ENCODE measurements around the gene MACC1.

The MACC1 gene

GRCh38 chr7:20194343-20194995, 22.7 kb downstream of the MACC1 start:
- no peak for TF ChIP-seq CTCF (IDR thresholded peaks at IDR 0.05; ENCODE audit: control insufficient read depth, insufficient read depth, low read depth, low read length, missing control alignments)
- DNase-seq (ENCODE audit: low read depth): no peak
- H3K4me3 ChIP-seq (ENCODE audit: control insufficient read depth, low read depth, low read length): no peak overlapping the region

- TF ChIP-seq CTCF (IDR thresholded peaks at IDR 0.05; ENCODE audit: control insufficient read depth, insufficient read depth, low read depth, low read length, missing control alignments): no peak
- DNase-seq (ENCODE audit: low read depth): no peak
- no peak overlapping the region for H3K4me3 ChIP-seq (ENCODE audit: control insufficient read depth, low read depth, low read length)
These were observed 23.3 kb downstream of the MACC1 start for GRCh38 chr7:20193873-20194272.

GRCh38 chr7:20193242-20193777, 23.9 kb downstream of the MACC1 start:
- TF ChIP-seq CTCF (IDR thresholded peaks at IDR 0.05; ENCODE audit: control insufficient read depth, insufficient read depth, low read depth, low read length, missing control alignments): no peak
- DNase-seq (ENCODE audit: low read depth): no peak
- no peak overlapping the region for H3K4me3 ChIP-seq (ENCODE audit: control insufficient read depth, low read depth, low read length)

DNA sequence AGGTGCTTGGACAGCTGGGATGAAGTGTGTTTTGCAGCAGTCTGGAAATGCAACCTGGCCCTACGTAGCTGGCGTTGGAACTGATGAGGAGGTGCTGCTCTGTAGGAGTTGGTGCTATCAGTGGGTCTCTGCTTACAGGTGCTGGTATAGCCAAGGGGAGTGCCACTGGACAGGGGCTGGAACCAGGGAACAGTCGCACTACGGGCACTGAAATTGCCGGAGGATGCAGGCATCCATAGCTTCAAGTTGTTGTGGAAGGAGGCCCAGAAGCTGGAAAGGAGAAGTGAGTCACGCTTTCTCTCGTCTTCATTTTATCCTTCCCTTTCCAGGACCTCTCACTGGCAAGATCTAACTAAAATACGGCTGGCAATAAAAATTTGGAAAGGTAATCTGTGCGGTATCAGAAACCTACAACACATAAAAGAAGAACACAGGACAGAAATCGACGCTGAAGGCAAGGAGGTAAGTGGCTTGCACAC, 25.8 kb downstream of the MACC1 start:
- no peak for TF ChIP-seq CTCF (IDR thresholded peaks at IDR 0.05; ENCODE audit: control insufficient read depth, insufficient read depth, low read depth, low read length, missing control alignments)
- no peak overlapping the region for H3K4me3 ChIP-seq (ENCODE audit: control insufficient read depth, low read depth, low read length)
- DNase-seq (ENCODE audit: low read depth): no peak

- no peak for TF ChIP-seq CTCF (IDR thresholded peaks at IDR 0.05; ENCODE audit: control insufficient read depth, insufficient read depth, low read depth, low read length, missing control alignments)
- no peak for DNase-seq (ENCODE audit: low read depth)
- H3K4me3 ChIP-seq (ENCODE audit: control insufficient read depth, low read depth, low read length): no peak overlapping the region
These were observed 26.4 kb downstream of the MACC1 start for GRCh38 chr7:20190560-20191390.

DNA sequence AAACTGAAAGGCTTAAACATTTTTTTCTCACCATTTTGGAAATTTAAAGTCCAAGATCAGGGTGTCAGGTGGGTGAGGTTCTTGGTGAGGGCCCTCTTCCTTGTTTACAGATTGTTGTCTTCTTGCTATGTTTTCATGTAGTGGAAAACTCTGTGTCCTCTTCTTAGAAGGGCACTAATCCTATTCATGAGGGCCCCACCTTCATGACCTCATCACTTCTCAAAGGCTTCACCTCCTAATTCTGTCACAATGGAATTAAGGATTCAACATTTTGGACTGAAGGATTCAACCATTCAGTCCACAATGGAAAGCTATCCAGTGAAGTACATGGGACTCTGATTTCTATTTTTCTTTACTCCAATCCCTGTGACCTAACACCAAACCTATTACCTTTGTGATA, 27.3 kb downstream of the MACC1 start:
- DNase-seq (ENCODE audit: low read depth): no peak
- TF ChIP-seq CTCF (IDR thresholded peaks at IDR 0.05; ENCODE audit: control insufficient read depth, insufficient read depth, low read depth, low read length, missing control alignments): no peak
- no peak overlapping the region for H3K4me3 ChIP-seq (ENCODE audit: control insufficient read depth, low read depth, low read length)
